Esophagus muscularis mucosa (tissue), 4 donors: ENCODE data around the gene CAMSAP1.

Source experiments
- CTCF ChIP-seq, 3 experiments: fragments of 200-600 bp in 2 of 3; fragments of 450-650 bp in 1 of 3; sonication (generic) in 2 of 3; IDR thresholded peaks; one replicate each; pipeline ENCODE4 v1.5.1; 2017 to 2019; ENCODE audit warnings: antibody characterized with exemption in 3 of 3, mild to moderate bottlenecking in 2 of 3, moderate library complexity in 1 of 3
- EP300 ChIP-seq: sonication (generic); formaldehyde crosslinking; IDR thresholded peaks from one replicate; pipeline ENCODE4 v1.6.1; 2017; ENCODE audit warnings: antibody characterized with exemption
- POLR2A ChIP-seq: fragments of 450-650 bp; IDR thresholded peaks from one replicate; pipeline ENCODE4 v1.6.1; 2017; ENCODE audit warnings: antibody characterized with exemption, moderate library complexity, mild to moderate bottlenecking, low read depth
- POLR2AphosphoS5 ChIP-seq, 2 donors: sonication (generic); formaldehyde crosslinking; IDR thresholded peaks; one replicate each; pipeline ENCODE4 v1.6.1; 2017; ENCODE audit warnings: antibody characterized with exemption in 2 of 2

GRCh38 chr9:135774239-135774747 is 133.1 kb downstream of the CAMSAP1 start:
- TF ChIP-seq CTCF (IDR thresholded peaks at IDR 0.05) (no peak), POLR2AphosphoS5 (IDR thresholded peaks at IDR 0.05) (no peak), EP300 (no peak), POLR2A (no peak)
